ENCODE results near the gene CCDC171. TPM values are rescaled to one million over a fixed set of nuclear protein-coding genes. Genes with fewer than 3 reads are reported as not detected.

The CCDC171 gene
- total and polyA plus RNA-seq, 8 donors, result 1.2 to 26.3 (median 2.7) TPM; not detected in 1

DNA sequence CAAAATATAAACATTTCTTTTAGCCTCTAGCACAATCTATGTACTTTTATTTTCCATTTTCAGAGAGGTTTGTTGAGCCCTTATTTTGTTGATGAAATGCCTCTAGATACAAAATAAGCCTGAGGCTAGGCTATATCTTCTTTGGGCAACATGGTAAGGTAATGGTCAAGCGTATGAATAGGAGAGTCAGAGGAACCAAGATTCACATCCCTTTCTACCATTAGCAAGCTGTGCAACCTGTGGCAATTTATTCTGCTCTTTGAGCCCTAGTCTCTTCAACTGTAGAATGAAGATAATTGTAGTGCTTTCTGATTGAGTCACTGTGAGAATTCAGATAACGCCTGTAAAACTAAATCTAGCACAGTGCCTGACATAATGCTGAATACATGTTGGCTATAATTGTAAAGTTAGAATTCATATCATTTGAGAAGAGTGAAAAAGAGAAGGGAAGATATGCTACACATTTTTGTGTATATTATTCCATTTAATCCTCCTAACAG lies 412.5 kb downstream of the CCDC171 start:
- H3K4me3 ChIP-seq, result no peak overlapping the region
- WGBS, 5 donors, result 91 to 97% (median 92%) methylated on average over 2 of the region's 2 CpGs
- H3K9me3 ChIP-seq, result no peaks in the 10 kb centered on the region

DNA sequence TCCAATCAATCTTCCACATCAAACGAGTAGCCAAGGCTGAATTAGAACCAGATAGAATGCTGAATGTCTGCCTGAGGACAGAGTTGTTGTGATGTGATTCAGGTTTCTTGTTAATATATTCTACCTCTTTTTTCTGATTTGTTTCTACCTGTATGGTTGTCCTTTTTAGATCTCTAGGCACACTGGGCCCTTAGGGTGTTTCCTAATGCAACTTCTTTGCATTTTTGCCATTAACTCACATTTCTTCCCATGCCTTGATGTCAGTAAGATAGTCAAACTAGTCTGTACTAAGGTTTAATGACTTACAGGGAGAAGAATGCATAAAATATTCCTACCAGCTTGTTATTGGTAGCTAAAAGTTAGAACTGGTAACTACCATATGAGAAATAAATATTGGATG lies 413.6 kb downstream of the CCDC171 start:
- Histone ChIP-seq H3K36me3 (no peaks in the 10 kb centered on the region), H3K27ac (no peak overlapping the region), H3K9me3 (no peaks in the 10 kb centered on the region), H3K27me3 (no peaks in the 10 kb centered on the region), H3K4me1 (no peaks in the 10 kb centered on the region), H3K4me3 (no peak overlapping the region)
- DNase-seq, result no peak
- 60 to 96% (median 77%) methylated on average over 1 of the region's 1 CpG for WGBS, 5 donors
- TF ChIP-seq POLR2AphosphoS5 (IDR thresholded peaks at IDR 0.05) (no peak), EP300 (IDR thresholded peaks at IDR 0.05) (no peak), POLR2A (IDR thresholded peaks at IDR 0.05) (no peak)
- TF ChIP-seq, protein P1, sequence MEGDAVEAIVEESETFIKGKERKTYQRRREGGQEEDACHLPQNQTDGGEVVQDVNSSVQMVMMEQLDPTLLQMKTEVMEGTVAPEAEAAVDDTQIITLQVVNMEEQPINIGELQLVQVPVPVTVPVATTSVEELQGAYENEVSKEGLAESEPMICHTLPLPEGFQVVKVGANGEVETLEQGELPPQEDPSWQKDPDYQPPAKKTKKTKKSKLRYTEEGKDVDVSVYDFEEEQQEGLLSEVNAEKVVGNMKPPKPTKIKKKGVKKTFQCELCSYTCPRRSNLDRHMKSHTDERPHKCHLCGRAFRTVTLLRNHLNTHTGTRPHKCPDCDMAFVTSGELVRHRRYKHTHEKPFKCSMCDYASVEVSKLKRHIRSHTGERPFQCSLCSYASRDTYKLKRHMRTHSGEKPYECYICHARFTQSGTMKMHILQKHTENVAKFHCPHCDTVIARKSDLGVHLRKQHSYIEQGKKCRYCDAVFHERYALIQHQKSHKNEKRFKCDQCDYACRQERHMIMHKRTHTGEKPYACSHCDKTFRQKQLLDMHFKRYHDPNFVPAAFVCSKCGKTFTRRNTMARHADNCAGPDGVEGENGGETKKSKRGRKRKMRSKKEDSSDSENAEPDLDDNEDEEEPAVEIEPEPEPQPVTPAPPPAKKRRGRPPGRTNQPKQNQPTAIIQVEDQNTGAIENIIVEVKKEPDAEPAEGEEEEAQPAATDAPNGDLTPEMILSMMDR (IDR thresholded peaks at IDR 0.05), result no peak
- intact Hi-C loops (cut with DNase I; ENCODE audit: low total_unique reads), result no loop called here

More for the DNA sequence above, 412.5 kb downstream of the CCDC171 start:
- TF ChIP-seq EP300 (IDR thresholded peaks at IDR 0.05) (no peak), POLR2A (IDR thresholded peaks at IDR 0.05) (no peak), POLR2AphosphoS5 (IDR thresholded peaks at IDR 0.05) (no peak)
- TF ChIP-seq, protein P1 (IDR thresholded peaks at IDR 0.05), result no peak
- DNase-seq, result no peak
- Histone ChIP-seq H3K27ac (no peak overlapping the region), H3K27me3 (no peaks in the 10 kb centered on the region), H3K4me1 (no peaks in the 10 kb centered on the region), H3K36me3 (no peaks in the 10 kb centered on the region)
- intact Hi-C loops (cut with DNase I; ENCODE audit: low total_unique reads), result no loop called here

DNA sequence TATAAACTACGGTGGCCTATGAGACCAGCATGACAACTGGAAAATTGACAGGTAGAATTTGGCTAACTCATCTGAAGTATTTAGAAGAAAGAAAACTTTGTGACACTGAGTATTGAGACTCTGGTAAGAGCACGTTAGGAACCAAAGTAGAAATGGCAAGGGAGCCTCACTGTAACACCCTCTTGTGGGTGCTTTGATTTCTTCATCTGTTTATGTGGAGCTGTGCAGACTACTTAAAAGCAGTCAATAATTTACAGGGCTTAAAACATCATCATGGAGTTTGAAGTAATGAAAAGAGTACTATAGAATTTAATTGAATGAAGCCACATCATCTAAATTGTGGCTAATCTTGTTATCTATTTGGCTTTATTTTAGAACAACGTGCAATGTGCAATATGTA lies 414.2 kb downstream of the CCDC171 start:
- no peaks in the 10 kb centered on the region for H3K9me3 ChIP-seq
- intact Hi-C loops (cut with DNase I; ENCODE audit: low total_unique reads), result no loop called here

DNA sequence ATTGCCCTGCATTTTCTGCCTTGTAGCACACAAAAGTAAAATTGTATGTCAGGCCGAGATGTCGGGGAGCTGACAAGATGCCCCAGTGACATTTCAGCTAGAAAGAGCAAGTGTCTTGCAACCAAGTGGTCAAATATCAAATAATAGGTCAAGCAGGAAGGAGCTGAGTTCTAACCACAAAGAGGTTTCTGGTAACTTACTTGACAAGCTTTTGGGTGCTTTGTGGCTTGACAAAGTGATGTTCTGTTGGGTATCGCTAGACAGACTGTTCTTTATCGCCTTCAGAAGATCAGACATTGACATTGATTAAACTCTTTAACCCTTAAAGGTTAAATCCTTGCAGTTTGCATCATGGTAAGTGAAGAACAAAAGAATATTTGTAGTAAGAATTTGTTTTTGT lies 419.9 kb downstream of the CCDC171 start:
- DNase-seq, result no peak
- intact Hi-C loops (cut with DNase I; ENCODE audit: low total_unique reads), result no loop called here
- H3K36me3 ChIP-seq, result no peaks in the 10 kb centered on the region
- H3K4me3 ChIP-seq, result no peak overlapping the region
- no peaks in the 10 kb centered on the region for H3K27me3 ChIP-seq
- H3K27ac ChIP-seq, result no peak overlapping the region
- no peaks in the 10 kb centered on the region for H3K9me3 ChIP-seq
- WGBS, 5 donors, result 73 to 88% (median 87%) methylated on average over 4 of the region's 4 CpGs
- H3K4me1 ChIP-seq, result no peaks in the 10 kb centered on the region
- TF ChIP-seq, protein P1 (IDR thresholded peaks at IDR 0.05), result no peak
- no peak for TF ChIP-seq POLR2A (IDR thresholded peaks at IDR 0.05)
- no peak for TF ChIP-seq POLR2AphosphoS5 (IDR thresholded peaks at IDR 0.05)
- no peak for TF ChIP-seq EP300 (IDR thresholded peaks at IDR 0.05)

More for the DNA sequence above, 414.2 kb downstream of the CCDC171 start:
- H3K4me1 ChIP-seq, result no peaks in the 10 kb centered on the region
- H3K27me3 ChIP-seq, result no peaks in the 10 kb centered on the region
- no peak for DNase-seq
- 74 to 80% (median 79%) methylated on average over 3 of the region's 3 CpGs for WGBS, 5 donors
- H3K4me3 ChIP-seq, result no peak overlapping the region
- no peaks in the 10 kb centered on the region for H3K36me3 ChIP-seq
- TF ChIP-seq, protein P1 (IDR thresholded peaks at IDR 0.05), result no peak
- TF ChIP-seq POLR2AphosphoS5 (IDR thresholded peaks at IDR 0.05), result no peak
- no peak for TF ChIP-seq POLR2A (IDR thresholded peaks at IDR 0.05)
- no peak for TF ChIP-seq EP300 (IDR thresholded peaks at IDR 0.05)
- no peak overlapping the region for H3K27ac ChIP-seq
